Lung (tissue), 12 donors: ENCODE measurements around the gene DNER. TPM values are rescaled to one million over a fixed set of nuclear protein-coding genes. Genes with fewer than 3 reads are reported as not detected.
A peak's percentile ranks its signal among the peaks of the same experiment; 100 is the strongest.

ENCODE experiments used
- ATAC-seq: fragments of 200-7000 bp; cut with Tn5 transposase; one replicate; pipeline ENCODE4 v1.9.1; 2020; ENCODE audit warnings: moderate number of reproducible peaks; ENCODE audit not compliant: insufficient read depth, low FRiP score
- DNase-seq, 3 donors: peaks; one replicate each; pipeline ENCODE4 v3.0.0-alpha.2; 2013 to 2017
- H3K27ac ChIP-seq, 2 donors: one replicate each; pipeline ENCODE4 v1.5.1; 2013; ENCODE audit warnings: mild to moderate bottlenecking in 2 of 2, moderate library complexity in 2 of 2, control low read depth in 1 of 2, inconsistent platforms in 1 of 2, low read depth in 1 of 2, low read length in 1 of 2
- H3K27me3 ChIP-seq, 3 donors: one replicate each; pipeline ENCODE4 v1.5.1; 2013; ENCODE audit warnings: low read length in 2 of 3; ENCODE audit not compliant: control insufficient read depth in 3 of 3, insufficient read depth in 3 of 3
- H3K36me3 ChIP-seq, 4 donors: one replicate each; pipeline ENCODE4 v1.5.1; 2013; ENCODE audit warnings: low read length in 4 of 4, mild to moderate bottlenecking in 1 of 4, moderate library complexity in 1 of 4; ENCODE audit not compliant: control insufficient read depth in 4 of 4, insufficient read depth in 4 of 4
- H3K4me1 ChIP-seq, 5 donors: one replicate each; pipeline ENCODE4 v1.5.1; 2013; ENCODE audit warnings: low read length in 5 of 5, mild to moderate bottlenecking in 2 of 5, moderate library complexity in 1 of 5; ENCODE audit not compliant: control insufficient read depth in 5 of 5, insufficient read depth in 5 of 5
- H3K4me3 ChIP-seq: one replicate; pipeline ENCODE4 v1.5.1; 2013; ENCODE audit warnings: mild to moderate bottlenecking, control low read depth, moderate library complexity
- H3K9ac ChIP-seq, 2 donors: one replicate each; pipeline ENCODE4 v1.5.1; 2013; ENCODE audit warnings: low read length in 2 of 2, control low read depth in 1 of 2; ENCODE audit not compliant: insufficient read depth in 1 of 2
- H3K9me3 ChIP-seq, 4 donors: one replicate each; pipeline ENCODE4 v1.5.1; 2013; ENCODE audit warnings: low read length in 3 of 4, mild to moderate bottlenecking in 1 of 4, moderate library complexity in 1 of 4; ENCODE audit not compliant: control insufficient read depth in 4 of 4, insufficient read depth in 3 of 4
- CTCF ChIP-seq: IDR thresholded peaks from 2 replicates; pipeline ENCODE4 v1.5.1; 2012; ENCODE audit warnings: mild to moderate bottlenecking; ENCODE audit errors: control extremely low read depth, extremely low read depth
- WGBS, 2 donors: extraction: QIAGEN DNeasy Blood & Tissue Kit; methylation state at CpG; one replicate each; pipeline ENCODE4 v1.1.7; 2013; 5-methylcytosine and 5-hydroxymethylcytosine counted together
- polyA plus RNA-seq, 2 donors: library from polyadenylated mRNA; stranded (reverse); fragments of 200-250 nt; gene quantifications; one replicate each; pipeline ENCODE4 v1.2.1, GENCODE V29; 2013
- total RNA-seq, 2 donors: library from RNA; depleted of rRNA in 1 of 2; stranded (reverse); fragments of >200 nt in 1 of 2; gene quantifications; one replicate each; pipeline ENCODE4 v1.2.1, GENCODE V29; 2014 to 2021
- donor health status: control.
- donor health status: control.
- donor health status: Bipolar disorder and iron deficiency.
- donor health status: healthy.
- donor health status: DM: yes; HTN: yes; CAD: no.

The DNER gene
- total and polyA plus RNA-seq, 4 donors, result 0.63 to 5.8 (median 3.3) TPM

DNA sequence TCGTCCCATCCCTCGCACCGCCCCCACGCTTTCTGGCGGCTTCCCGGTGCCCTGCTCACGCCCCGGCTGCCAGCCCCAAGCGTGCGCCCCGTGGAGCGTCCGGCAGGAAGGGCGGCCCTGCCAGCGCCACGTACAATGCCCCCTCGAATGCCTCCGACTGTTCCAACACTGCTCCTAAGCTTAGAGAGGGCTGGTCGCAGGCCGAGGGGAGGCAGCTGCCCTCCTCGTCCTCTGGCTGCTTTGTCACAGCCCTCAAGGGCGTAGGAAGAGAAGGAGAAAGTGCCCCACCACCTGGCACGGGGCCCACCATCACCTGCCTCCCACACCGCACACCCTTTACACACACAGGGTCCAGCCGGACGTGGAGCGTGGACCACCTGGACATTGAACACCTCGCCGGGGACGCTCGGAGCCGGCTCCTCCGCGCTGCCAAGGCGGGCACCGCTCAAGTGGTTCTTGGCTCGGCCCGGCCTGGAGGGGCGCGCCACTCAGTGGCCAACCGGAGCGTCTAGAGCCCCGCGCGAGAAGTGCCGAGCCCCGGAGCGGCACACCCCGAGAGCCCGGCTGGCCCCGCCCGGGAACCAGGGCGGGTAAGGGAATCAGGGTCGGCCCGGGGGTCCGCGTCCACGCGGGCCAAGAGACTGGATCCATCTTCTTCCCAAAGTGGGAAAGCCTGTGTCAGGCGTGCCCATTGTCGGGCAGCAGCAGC lies 830 bp downstream of the DNER start:
- peak; percentile 39 for ATAC-seq
- peak in 1 of 3 donors; percentile 17 for DNase-seq
- Histone ChIP-seq H3K36me3 (no peaks in the 10 kb centered on the region), H3K9me3 (peaks cover 0 to 5% (median 0%) of the 10 kb centered on the region in 4 donors), H3K9ac (no peak overlapping the region), H3K4me1 (peaks cover 0 to 18% (median 5%) of the 10 kb centered on the region in 5 donors), H3K27ac (no peak overlapping the region), H3K27me3 (peaks cover 19 to 83% (median 53%) of the 10 kb centered on the region in 3 donors), H3K4me3 (peak overlapping the region; percentile 14)
- no peak for TF ChIP-seq CTCF
- 2% methylated on average over 60 to 61 of the region's 61 CpGs for WGBS, 2 donors

GRCh38 chr2:229712136-229712535 lies 2.2 kb downstream of the DNER start:
- H3K27me3 ChIP-seq, result peaks cover 15 to 75% (median 53%) of the 10 kb centered on the region in 3 donors
- H3K4me3 ChIP-seq, result no peak overlapping the region
- H3K9me3 ChIP-seq, result peaks cover 0 to 5% (median 0%) of the 10 kb centered on the region in 4 donors
- H3K9ac ChIP-seq, result no peak overlapping the region
- peaks cover 0 to 18% (median 5%) of the 10 kb centered on the region in 5 donors for H3K4me1 ChIP-seq
- TF ChIP-seq CTCF, result no peak
- H3K27ac ChIP-seq, result no peak overlapping the region
- DNase-seq (no peak), ATAC-seq (no peak)
- H3K36me3 ChIP-seq, result no peaks in the 10 kb centered on the region
- 90% methylated on average over 3 of the region's 3 CpGs for WGBS, 2 donors

DNA sequence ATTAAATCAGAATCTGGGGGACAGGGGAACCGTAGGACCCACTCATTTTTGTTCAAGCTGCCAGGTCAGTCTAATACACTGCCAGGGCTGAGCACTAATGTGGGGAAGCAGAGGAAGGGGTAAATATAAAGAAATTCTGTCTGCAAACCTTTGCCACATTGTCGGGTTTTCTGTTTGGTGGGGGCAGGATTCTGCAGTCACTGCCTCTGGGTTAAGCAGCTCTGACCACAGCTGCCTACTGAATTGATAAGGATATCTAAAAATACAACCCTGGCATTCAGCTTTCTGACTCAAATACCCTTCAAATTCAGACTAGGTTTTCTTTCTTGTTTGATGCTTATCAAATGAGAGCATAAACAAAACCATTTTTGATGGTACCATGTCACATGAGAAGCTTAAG lies 6.0 kb downstream of the DNER start:
- Histone ChIP-seq H3K9ac (no peak overlapping the region), H3K4me3 (no peak overlapping the region), H3K36me3 (no peaks in the 10 kb centered on the region), H3K9me3 (peaks cover 0 to 2% (median 0%) of the 10 kb centered on the region in 4 donors), H3K27ac (no peak overlapping the region), H3K27me3 (peaks cover 3 to 48% (median 35%) of the 10 kb centered on the region in 3 donors), H3K4me1 (peaks cover 0 to 2% (median 0%) of the 10 kb centered on the region in 5 donors)
- DNase-seq (no peak), ATAC-seq (no peak)
- TF ChIP-seq CTCF, result no peak
- WGBS, 2 donors, result 64 to 78% methylated on average over 2 of the region's 2 CpGs
